DMS79 (cell line): ENCODE data around the gene ZNF322.
A peak's percentile ranks its signal among the peaks of the same experiment; 100 is the strongest.

Source experiments
- DNase-seq: peaks from one replicate; lab custom pipeline; 2025; lab: John Stamatoyannopoulos, UW

ZNF322 gene

GRCh38 chr6:26613689-26614683 is 45.6 kb downstream of the ZNF322 start:
- no peak for DNase-seq

DNA sequence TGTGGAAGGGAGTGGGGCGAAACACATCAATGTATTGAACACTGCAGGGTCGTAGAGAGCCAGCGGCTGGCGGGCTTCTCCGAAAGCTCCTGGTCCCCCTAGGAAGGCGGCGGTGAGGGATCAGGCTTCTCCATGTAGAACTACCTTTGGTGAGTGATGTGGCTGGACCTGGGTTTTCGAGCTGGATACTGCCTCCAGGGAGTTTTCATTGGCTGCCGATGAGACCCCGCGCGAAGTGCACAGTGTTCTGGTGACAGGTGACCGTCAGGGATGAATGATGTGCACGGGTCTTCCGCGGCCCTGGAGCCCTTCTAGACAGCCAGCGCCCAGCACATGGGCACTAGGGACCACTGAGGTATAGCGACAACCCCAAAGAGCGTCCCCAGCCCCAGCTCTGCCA is 46.3 kb downstream of the ZNF322 start:
- no peak for DNase-seq

DNA sequence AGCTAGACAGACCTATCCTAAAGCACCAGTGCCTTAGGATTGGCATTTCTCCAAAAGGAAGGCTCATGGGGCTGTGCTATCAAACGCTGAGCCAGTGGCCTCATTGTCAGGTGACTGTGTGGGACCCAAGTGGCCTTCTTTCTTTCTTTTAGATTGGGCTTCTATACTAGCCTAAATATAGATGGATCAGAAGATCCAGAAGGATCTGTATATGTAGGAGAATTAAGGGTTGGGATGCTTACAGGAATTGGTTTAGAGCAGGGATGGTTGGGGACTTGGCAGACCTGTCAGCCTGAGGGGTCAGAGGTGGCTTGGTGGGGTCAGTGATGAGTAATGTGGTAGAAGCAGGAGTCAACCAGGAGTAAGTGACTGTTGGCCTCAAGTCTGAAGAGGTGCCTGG is 47.9 kb downstream of the ZNF322 start:
- DNase-seq: no peak

- no peak for DNase-seq
Measured at GRCh38 chr6:26609463-26609862, 50.1 kb downstream of the ZNF322 start.

- DNase-seq: peak; percentile 0
Measured at GRCh38 chr6:26607434-26608230, 51.9 kb downstream of the ZNF322 start.

DNA sequence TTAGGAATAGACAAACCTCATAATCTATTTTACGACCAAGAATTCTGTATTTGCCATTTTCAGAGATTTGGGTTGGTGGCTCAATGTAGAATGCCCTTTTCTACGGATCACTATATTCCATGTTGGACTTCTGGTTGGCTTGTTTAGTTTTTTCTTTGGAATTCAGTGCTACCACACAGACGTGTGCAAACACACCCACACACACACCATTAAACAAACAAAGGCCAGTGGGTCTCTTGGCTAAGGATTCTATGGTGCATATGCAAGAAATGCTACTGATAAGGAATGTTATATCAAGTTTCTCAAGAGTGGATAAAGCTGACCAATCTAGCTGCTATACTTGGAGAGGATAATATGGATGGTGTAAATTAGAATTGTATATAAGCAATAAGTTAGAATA is 54.7 kb downstream of the ZNF322 start:
- DNase-seq: no peak

GRCh38 chr6:26604026-26604425 is 55.5 kb downstream of the ZNF322 start:
- no peak for DNase-seq

GRCh38 chr6:26602262-26602661 is 57.3 kb downstream of the ZNF322 start:
- no peak for DNase-seq

DNA sequence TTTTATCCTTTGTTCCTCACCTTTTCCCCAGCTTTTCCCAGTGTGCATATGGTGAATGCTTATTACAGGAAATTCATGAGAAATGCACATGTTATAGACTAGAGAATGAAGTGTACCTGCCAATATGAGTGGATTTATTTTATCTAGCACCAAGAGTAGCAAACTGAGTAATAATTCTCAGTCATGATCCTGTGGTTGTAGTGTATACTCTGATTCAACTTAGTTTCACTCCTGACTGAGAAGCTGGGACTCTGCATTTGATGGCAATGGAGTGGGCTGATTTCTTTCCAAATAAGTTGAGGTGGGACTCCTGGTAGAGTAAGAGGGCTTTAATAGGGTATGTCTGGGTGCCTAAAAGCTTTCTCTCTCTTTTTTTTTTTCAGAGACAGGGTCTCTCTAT is 58.8 kb downstream of the ZNF322 start:
- no peak for DNase-seq

GRCh38 chr6:26599591-26599990 is 60.0 kb downstream of the ZNF322 start:
- no peak for DNase-seq

GRCh38 chr6:26599134-26599533 is 60.4 kb downstream of the ZNF322 start:
- DNase-seq: no peak

DNA sequence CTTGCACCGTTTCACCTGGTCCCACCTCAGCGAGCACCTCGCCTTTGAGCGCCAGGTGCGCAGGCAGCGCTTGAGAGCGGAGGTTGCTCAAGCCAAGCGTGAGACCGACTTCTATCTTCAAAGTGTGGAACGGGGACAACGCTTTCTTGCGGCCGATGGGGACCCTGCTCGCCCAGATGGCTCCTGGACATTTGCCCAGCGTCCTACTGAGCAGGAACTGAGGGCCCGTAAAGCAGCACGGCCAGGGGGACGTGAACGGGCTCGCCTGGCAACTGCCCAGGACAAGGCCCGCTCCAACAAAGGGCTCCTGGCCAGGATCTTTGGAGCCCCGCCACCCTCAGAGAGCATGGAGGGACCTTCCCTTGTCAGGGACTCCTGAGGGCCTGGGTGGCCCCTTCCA is 61.3 kb downstream of the ZNF322 start:
- no peak for DNase-seq

GRCh38 chr6:26597821-26598220 is 61.7 kb downstream of the ZNF322 start:
- no peak for DNase-seq

GRCh38 chr6:26597389-26597766 is 62.2 kb downstream of the ZNF322 start:
- DNase-seq: no peak

GRCh38 chr6:26596579-26597388 is 62.8 kb downstream of the ZNF322 start, which contains the start of gene ABT1:
TSS of gene ABT1 (plus strand) at chr6:26596953. CDS start at chr6:26596983, 30 bp downstream.
- peak; percentile 81 for DNase-seq

DNA sequence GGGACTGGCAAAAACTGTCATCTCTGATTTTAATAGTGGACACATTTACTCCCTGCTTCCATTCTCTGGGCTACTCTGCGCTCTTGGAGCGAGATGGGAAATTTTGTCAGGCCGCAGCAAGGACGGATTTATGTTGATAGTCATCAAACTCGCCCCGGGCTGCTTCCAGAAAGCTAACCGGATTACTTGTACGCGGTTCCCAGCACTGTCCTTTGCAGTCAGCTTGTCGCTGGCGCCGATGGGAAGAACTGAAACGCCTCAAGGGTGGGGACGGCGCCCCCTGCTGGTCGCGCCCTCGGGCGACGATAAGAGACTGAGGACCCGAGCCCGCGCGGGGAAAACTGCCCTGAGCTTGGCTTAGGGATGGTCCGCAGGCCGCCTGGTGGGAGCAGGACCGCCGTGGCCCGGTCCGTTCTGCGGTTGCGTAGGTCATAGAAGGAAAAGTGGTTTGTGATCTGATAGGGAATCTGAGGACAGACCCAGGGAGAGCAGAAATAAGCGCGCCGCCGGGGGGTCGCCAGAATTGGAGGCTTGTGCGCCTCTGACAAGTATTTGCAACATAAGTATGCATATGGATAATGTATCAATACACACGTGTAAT is 63.8 kb downstream of the ZNF322 start:
- peak; percentile 21 for DNase-seq

DNA sequence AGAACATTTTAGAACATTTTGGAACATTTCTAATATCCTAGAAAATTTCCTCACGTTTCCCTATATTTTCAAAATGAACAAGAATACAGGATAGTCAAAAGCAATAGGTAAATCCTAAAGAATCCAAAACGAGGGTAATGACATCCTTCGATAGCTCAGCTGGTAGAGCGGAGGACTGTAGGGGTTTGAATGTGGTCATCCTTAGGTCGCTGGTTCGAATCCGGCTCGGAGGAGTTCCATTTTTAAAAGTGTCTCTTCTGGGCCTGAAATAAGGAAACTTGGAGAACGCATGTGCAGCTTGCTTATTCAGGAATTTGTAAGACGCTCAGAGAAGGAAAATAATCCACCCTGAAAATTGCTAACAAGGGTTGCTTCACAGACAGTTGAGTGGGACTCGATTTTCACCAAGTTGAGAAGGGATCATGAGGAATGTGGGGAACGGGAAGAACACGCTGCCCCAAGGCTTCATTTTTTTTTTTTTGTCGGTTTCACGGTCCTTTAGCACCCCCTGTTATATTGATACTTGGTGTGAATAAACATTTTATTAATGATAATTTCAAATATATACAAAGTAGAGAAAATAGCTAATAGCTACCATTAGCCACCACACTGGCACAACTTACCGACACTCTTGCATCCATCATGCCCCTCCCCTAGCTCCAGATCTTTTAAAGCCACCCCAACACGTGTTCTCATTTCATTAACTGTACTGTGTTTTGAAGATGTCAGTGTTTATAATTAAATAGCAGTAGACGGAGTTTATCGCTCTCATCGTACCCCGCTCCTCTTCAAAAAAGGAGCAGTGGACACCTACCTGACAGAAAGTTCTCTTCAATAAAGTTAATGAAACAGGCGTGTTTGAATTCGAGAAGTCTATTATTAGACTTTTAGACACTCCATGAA is 64.6 kb downstream of the ZNF322 start:
- DNase-seq: no peak

DNA sequence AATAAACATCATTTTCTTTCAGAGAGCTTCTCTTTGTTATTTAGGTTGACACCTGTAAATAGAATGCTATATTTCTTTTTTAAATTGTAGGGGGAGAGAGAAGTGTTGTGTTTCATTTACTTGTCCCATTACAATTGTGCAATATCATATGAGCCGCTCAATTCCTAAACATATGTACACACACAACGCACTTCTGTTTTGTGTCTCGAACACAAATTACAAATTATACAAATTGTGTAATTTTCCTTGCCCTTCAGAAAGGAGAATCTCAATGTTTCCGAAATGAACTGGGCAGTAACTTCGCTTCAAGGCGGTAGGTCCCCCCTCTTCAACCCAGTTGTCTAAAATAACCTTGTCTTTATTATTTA is 65.4 kb downstream of the ZNF322 start:
- DNase-seq: no peak

DNA sequence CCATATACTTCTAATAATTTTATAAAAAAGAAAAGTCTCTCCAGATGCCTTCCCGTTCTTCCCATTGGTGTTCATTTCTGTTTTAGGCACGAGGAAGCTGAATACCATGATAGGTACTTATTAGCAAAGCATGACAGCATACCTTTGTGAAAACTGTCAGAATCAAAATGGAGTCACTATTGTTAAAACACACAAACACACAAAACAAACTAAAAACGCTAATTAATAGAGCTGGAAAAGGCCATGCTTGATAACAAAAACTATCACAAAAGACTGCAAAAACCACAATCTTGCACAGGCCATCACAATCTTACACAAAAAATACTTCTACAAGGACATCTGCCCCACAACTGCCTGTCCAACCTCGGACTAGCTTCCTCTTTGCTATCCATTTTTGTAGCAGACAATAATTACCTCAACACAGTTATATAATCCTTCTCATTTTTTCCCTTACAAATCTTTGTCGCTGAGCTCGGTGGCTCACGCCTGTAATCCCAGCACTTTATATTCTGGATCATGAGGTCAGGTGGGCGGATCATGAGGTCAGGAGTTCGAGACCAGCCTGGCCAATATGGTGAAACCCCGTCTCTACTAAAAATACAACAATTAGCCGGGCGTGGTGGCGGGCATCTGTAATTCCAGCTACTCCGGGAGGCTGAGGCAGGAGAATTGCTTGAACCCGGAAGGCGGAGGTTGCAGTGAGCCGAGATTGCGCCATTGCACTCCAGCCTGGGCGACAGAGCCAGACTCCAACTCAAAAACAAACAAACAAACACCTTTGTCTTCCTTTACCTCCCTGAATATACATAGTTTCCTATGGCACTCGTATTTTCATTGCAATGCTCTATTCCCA is 66.0 kb downstream of the ZNF322 start:
- DNase-seq: no peak

DNA sequence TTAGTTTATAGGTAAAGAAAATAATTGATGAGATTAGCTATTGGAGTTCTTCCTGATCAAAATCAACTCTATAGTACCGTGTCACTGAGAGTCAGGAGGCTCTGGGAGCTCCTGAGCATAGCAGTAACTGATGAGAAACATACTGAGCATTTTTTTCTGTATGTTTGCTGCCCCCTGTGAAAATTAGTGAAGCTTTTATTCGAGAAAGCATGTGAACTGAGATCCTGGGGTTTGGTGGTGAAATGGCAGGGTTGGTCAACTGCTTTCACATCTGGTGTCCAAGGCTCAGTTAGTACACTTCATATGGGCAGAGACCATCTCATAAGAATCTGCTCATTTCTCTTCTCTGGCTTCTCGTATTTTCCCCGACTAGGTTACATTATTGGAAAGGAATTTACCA is 66.9 kb downstream of the ZNF322 start:
- no peak for DNase-seq
